NB4 (cell line): ENCODE data around the gene CDH13.

ENCODE experiments used
- MYC ChIP-seq: IDR thresholded peaks from 2 replicates; pipeline ENCODE4 v1.6.1; 2011; ENCODE audit warnings: low read depth, low read length
- POLR2A ChIP-seq: IDR thresholded peaks from 2 replicates; pipeline ENCODE4 v1.6.1; 2011; ENCODE audit warnings: mild to moderate bottlenecking; ENCODE audit not compliant: insufficient read length; ENCODE audit errors: extremely low read depth
- TF ChIP-seq, protein P1 (sequence below): IDR thresholded peaks from one replicate; pipeline ENCODE4 v1.5.1; 2012; ENCODE audit warnings: low read depth, low read length
- TF ChIP-seq, protein P2 (sequence below): IDR thresholded peaks from 2 replicates; pipeline ENCODE4 v1.6.1; 2011; ENCODE audit warnings: low read depth, low read length

DNA sequence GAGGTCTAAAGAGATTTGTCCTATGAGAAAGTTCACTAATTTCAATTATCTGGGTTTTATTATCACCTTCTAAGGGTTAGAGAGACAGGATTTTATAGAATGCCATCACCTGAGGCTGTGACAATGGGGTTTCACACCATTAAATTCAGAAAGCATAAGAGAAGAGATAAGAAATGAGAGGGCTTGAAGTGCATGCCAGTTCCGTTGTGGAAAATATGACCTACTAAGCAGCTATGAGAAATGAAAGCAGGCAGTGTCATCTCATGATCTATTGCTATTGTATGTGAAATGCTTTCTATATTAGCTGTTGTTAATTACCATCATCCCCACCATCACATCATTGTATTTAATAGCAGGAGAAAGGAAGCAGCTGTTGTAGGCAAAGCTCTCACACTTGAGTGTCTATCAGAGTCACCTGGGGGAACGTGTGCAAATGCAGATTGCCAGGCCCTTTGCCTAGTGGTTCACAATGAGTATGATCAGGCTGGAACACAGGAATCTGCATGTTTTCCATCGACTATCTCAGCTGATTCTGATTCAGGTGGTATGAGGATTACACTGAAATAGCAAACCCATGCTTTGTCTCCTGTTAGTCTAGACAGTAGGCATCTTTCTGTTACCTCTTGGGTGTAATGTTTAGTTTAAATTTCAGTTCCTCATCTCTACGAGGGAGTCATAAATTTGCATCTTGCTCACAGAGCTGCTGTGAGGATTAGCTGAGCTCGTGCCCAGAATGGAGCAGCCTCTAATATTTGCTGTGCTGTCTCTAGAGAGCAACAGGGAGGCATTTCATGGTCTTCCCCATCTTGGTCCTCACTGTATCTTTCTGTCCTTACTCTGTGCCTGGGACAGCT lies 256.4 kb downstream of the CDH13 start:
- TF ChIP-seq POLR2A, result no peak
- TF ChIP-seq, protein P1, sequence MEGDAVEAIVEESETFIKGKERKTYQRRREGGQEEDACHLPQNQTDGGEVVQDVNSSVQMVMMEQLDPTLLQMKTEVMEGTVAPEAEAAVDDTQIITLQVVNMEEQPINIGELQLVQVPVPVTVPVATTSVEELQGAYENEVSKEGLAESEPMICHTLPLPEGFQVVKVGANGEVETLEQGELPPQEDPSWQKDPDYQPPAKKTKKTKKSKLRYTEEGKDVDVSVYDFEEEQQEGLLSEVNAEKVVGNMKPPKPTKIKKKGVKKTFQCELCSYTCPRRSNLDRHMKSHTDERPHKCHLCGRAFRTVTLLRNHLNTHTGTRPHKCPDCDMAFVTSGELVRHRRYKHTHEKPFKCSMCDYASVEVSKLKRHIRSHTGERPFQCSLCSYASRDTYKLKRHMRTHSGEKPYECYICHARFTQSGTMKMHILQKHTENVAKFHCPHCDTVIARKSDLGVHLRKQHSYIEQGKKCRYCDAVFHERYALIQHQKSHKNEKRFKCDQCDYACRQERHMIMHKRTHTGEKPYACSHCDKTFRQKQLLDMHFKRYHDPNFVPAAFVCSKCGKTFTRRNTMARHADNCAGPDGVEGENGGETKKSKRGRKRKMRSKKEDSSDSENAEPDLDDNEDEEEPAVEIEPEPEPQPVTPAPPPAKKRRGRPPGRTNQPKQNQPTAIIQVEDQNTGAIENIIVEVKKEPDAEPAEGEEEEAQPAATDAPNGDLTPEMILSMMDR, result no peak
- TF ChIP-seq, protein P2, sequence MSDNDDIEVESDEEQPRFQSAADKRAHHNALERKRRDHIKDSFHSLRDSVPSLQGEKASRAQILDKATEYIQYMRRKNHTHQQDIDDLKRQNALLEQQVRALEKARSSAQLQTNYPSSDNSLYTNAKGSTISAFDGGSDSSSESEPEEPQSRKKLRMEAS, result no peak
- TF ChIP-seq MYC, result no peak
